Mesothelial cell of epicardium (in vitro differentiated cells): ENCODE data around the gene OR5A2. TPM values are rescaled to one million over a fixed set of nuclear protein-coding genes. Genes with fewer than 3 reads are reported as not detected.

Experiments used
- DNase-seq, 2 experiments: peaks; one replicate each; pipeline ENCODE4 v3.0.0; 2021; ENCODE audit warnings: low spot score in 2 of 2; ENCODE audit not compliant: unreplicated experiment in 2 of 2
- H3K27ac Mint-ChIP-seq: 2 replicates; pipeline ENCODE4 v1.8.0; 2021; ENCODE audit warnings: mixed read lengths
- H3K27me3 Mint-ChIP-seq: 2 replicates; pipeline ENCODE4 v1.8.0; 2021; ENCODE audit warnings: low read depth, mixed read lengths
- H3K36me3 Mint-ChIP-seq: 2 replicates; pipeline ENCODE4 v1.8.0; 2021; ENCODE audit warnings: mixed read lengths
- H3K4me1 Mint-ChIP-seq: 2 replicates; pipeline ENCODE4 v1.8.0; 2021; ENCODE audit warnings: mixed read lengths
- H3K4me3 Mint-ChIP-seq: 2 replicates; pipeline ENCODE4 v1.8.0; 2021; ENCODE audit warnings: mild to moderate bottlenecking, moderate library complexity, mixed read lengths
- H3K9me3 Mint-ChIP-seq: 2 replicates; pipeline ENCODE4 v1.8.0; 2021; ENCODE audit warnings: mixed read lengths
- total RNA-seq: library from RNA; stranded (reverse); gene quantifications from 3 replicates; pipeline ENCODE4 v1.2.1, GENCODE V29; 2021
- TF ChIP-seq, protein P1 (sequence below): fragments of 200-600 bp; sonication (generic); IDR thresholded peaks from one replicate; pipeline ENCODE4 v1.5.0; 2021; ENCODE audit warnings: antibody characterized with exemption; ENCODE audit not compliant: unreplicated experiment

Gene OR5A2
- total RNA-seq, 1 donor from 2014 or later, result not detected

DNA sequence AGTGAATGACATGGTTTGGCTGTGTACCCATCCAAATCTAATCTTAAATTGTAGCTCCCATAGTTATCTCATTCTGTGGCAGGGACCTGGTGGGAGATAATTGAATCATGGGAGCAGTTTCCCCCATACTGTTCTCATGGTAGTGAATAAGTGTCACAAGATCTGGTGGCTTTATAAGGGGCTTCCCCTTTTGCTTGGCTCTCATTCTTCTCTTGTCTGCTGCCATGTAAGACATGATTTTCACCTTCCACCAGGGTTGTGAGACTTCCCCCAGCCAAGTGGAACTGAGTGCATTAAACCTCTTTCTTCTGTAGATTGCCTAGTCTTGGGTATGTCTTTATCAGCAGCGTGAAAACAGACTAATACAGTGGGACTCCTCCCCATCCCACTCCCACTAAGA lies 11.1 kb downstream of the OR5A2 start:
- no peak for DNase-seq
- Mint-ChIP-seq H3K9me3 (peaks cover 18% of the 10 kb centered on the region), H3K27me3 (no peaks in the 10 kb centered on the region), H3K36me3 (no peaks in the 10 kb centered on the region), H3K4me1 (no peaks in the 10 kb centered on the region), H3K27ac (no peak overlapping the region), H3K4me3 (no peak overlapping the region)
- TF ChIP-seq, protein P1, sequence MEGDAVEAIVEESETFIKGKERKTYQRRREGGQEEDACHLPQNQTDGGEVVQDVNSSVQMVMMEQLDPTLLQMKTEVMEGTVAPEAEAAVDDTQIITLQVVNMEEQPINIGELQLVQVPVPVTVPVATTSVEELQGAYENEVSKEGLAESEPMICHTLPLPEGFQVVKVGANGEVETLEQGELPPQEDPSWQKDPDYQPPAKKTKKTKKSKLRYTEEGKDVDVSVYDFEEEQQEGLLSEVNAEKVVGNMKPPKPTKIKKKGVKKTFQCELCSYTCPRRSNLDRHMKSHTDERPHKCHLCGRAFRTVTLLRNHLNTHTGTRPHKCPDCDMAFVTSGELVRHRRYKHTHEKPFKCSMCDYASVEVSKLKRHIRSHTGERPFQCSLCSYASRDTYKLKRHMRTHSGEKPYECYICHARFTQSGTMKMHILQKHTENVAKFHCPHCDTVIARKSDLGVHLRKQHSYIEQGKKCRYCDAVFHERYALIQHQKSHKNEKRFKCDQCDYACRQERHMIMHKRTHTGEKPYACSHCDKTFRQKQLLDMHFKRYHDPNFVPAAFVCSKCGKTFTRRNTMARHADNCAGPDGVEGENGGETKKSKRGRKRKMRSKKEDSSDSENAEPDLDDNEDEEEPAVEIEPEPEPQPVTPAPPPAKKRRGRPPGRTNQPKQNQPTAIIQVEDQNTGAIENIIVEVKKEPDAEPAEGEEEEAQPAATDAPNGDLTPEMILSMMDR, result no peak

DNA sequence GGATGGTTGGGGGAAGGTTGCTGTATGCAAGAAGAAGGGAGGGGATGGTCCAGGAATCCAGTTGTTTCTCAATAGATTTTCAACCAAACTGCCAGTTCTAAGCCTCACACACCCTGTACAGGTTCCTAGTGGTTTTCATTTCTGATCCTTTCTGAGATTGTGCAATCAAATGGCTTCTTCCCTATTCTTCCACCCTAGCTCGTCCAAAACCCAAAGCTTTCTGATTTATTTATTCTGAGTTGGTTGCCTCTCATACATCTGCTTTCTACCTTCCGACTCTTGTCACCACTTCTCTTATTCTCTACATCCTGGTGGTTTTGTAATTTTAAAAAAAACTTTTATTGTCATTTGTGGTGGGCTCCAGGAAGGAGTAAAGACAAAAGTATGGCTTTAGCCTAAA lies 12.6 kb downstream of the OR5A2 start:
- no peak for DNase-seq
- TF ChIP-seq, protein P1, result no peak
- H3K9me3 Mint-ChIP-seq, result peaks cover 32% of the 10 kb centered on the region
- H3K36me3 Mint-ChIP-seq, result no peaks in the 10 kb centered on the region
- no peak overlapping the region for H3K27ac Mint-ChIP-seq
- H3K4me3 Mint-ChIP-seq, result no peak overlapping the region
- no peaks in the 10 kb centered on the region for H3K27me3 Mint-ChIP-seq
- H3K4me1 Mint-ChIP-seq, result no peaks in the 10 kb centered on the region

DNA sequence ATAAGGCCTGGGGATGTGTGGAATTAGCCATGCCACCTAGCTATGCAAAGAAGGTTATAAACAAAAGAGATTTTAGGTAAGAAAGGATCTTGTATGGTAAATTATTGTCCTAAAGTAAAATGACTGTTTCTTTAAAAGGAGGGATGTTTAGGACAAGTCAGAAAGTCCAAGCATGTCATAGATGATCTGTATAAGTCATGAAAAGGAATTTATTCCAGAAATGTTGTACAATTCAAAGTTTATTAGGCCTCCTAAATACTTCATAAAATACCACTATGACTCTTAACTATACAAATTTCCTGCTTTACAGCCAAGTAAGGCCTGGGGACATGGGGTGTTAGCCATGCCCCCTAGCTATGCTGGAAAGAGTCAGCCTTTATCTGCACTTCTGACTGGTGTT lies 22.7 kb downstream of the OR5A2 start:
- no peak overlapping the region for H3K4me3 Mint-ChIP-seq
- DNase-seq, result no peak
- peaks cover 58% of the 10 kb centered on the region for H3K9me3 Mint-ChIP-seq
- H3K36me3 Mint-ChIP-seq, result no peaks in the 10 kb centered on the region
- H3K4me1 Mint-ChIP-seq, result no peaks in the 10 kb centered on the region
- no peak overlapping the region for H3K27ac Mint-ChIP-seq
- TF ChIP-seq, protein P1, result no peak
- no peaks in the 10 kb centered on the region for H3K27me3 Mint-ChIP-seq

DNA sequence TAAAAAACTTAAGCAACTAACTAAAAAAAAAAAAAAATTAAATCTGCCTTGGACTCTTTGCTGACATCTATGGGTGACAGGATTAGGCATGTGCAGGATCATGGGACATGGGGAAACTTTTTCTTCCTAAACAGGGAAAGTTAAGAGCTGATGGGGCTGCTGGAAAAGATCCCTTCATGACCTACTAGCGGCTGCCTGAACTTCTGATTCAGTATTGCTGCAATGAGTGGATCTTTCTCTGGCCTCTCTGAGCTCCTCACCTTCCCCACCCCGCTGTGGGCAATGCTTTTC lies 25.0 kb downstream of the OR5A2 start:
- no peak overlapping the region for H3K27ac Mint-ChIP-seq

DNA sequence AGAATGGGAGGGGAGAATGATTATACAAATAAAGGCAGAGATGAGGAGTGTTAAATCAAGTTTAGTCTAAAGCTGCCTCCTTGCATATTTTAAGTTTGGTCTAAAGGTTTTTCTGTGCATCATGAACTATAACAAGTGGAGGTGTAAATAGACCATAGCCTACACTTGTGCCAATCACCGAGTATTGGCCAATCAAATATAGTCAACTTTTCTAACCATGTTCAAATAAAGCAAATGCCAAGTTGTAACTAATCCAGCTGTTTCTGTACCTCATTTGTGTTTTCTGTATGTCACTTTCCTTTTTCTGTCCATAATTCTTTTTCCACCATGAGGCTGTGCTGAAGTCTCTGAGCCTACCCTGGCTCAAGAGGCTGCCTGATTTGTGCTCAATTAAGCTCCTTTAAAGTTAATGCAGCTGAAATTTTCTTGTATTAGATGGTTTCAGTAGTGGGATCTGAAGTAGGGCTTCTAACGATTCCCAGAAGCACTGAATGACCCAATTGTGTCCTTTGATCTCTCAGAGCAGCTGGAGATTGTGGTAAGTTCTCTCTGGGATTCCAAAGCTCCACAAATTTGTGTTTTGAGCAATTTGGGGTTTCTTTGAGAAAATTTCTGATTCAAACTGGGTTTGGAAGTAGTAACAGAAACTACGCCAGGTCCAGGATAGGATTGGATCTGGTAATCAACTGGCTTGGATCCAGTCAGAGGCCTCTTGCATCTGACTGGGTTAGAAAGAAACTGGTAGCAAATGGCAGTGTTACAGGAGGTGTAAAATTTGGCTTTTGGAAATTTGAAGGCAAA lies 25.6 kb downstream of the OR5A2 start:
- H3K4me1 Mint-ChIP-seq, result no peaks in the 10 kb centered on the region
- H3K4me3 Mint-ChIP-seq, result no peak overlapping the region
- no peaks in the 10 kb centered on the region for H3K27me3 Mint-ChIP-seq
- TF ChIP-seq, protein P1, result no peak
- DNase-seq, result no peak
- H3K27ac Mint-ChIP-seq, result no peak overlapping the region
- peaks cover 70% of the 10 kb centered on the region for H3K9me3 Mint-ChIP-seq
- no peaks in the 10 kb centered on the region for H3K36me3 Mint-ChIP-seq

More for the DNA sequence above, 25.0 kb downstream of the OR5A2 start:
- Mint-ChIP-seq H3K4me3 (no peak overlapping the region), H3K36me3 (no peaks in the 10 kb centered on the region), H3K4me1 (no peaks in the 10 kb centered on the region), H3K9me3 (peaks cover 64% of the 10 kb centered on the region), H3K27me3 (no peaks in the 10 kb centered on the region)
- TF ChIP-seq, protein P1, result no peak
- no peak for DNase-seq

DNA sequence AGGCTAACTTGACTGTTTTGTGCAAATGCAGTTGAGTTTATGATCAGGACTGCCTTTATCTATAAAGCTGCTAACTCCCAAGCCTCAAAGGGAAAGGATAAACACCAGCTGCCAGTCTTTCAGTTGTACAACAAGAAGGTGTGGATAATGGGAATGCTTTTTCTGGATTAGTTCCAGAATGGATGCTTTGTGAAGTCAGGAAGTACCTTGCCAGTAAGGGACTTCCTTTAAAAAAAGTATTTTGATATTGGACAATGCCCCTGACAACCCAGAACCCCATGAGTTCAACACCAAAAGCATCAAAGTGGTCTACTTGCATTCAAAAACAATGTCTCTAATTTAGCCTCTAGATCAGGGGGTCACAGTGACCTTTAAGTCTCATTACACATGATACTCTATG lies 32.0 kb downstream of the OR5A2 start:
- DNase-seq, result no peak
- Mint-ChIP-seq H3K27ac (no peak overlapping the region), H3K9me3 (peaks cover 56% of the 10 kb centered on the region), H3K27me3 (no peaks in the 10 kb centered on the region), H3K4me3 (no peak overlapping the region), H3K4me1 (no peaks in the 10 kb centered on the region), H3K36me3 (no peaks in the 10 kb centered on the region)
- TF ChIP-seq, protein P1, result no peak
